HepG2 (cell line): ENCODE results near the gene SCAND1. TPM values are rescaled to one million over a fixed set of nuclear protein-coding genes. Genes with fewer than 3 reads are reported as not detected.

Source experiments
- ARID5B ChIP-seq: IDR thresholded peaks from 2 replicates; pipeline ENCODE4 v1.4.0; 2020; ENCODE audit warnings: mild to moderate bottlenecking, missing genetic modification reagents
- ATF1 ChIP-seq: IDR thresholded peaks from 2 replicates; pipeline ENCODE4 v1.6.1; 2016; ENCODE audit warnings: mild to moderate bottlenecking, control low read depth
- CENPBD1 ChIP-seq: sonication (generic); formaldehyde crosslinking; IDR thresholded peaks from 2 replicates; pipeline ENCODE4 v1.8.0; 2022; ENCODE audit warnings: missing genetic modification reagents, low read depth, mild to moderate bottlenecking, borderline replicate concordance
- DNMT3B ChIP-seq: conservative IDR thresholded peaks from 2 replicates; pipeline ENCODE4 v1.6.1; 2016; ENCODE audit warnings: missing biosample characterization, control low read depth
- FOSL2 ChIP-seq: sonication (generic); formaldehyde crosslinking; IDR thresholded peaks from 2 replicates; pipeline ENCODE4 v1.4.0; 2020; ENCODE audit warnings: missing genetic modification reagents
- KDM2A ChIP-seq: sonication (generic); formaldehyde crosslinking; IDR thresholded peaks from 2 replicates; pipeline ENCODE4 v1.4.0; 2020; ENCODE audit warnings: low read depth, missing genetic modification reagents, borderline replicate concordance
- KLF11 ChIP-seq: IDR thresholded peaks from 2 replicates; pipeline ENCODE4 v1.6.1; 2016; ENCODE audit warnings: missing compliant biosample characterization
- KLF16 ChIP-seq, 2 experiments: sonication (generic) in 1 of 2; formaldehyde crosslinking in 1 of 2; IDR thresholded peaks; 2 replicates each; pipeline versions ENCODE4 v1.6.1 to v1.8.0; 2016 to 2023; ENCODE audit warnings: missing genetic modification reagents in 2 of 2, missing compliant biosample characterization in 1 of 2
- MLLT10 ChIP-seq: sonication (generic); formaldehyde crosslinking; IDR thresholded peaks from 2 replicates; pipeline ENCODE4 v1.4.0; 2020; ENCODE audit warnings: missing genetic modification reagents
- NFATC3 ChIP-seq: sonication (generic); formaldehyde crosslinking; IDR thresholded peaks from 2 replicates; pipeline ENCODE4 v1.5.1; 2020; ENCODE audit warnings: mild to moderate bottlenecking, missing genetic modification reagents
- PHB2 ChIP-seq: fragments of 450-650 bp; IDR thresholded peaks from 2 replicates; pipeline ENCODE4 v1.6.1; 2018; ENCODE audit not compliant: partially characterized antibody
- PLSCR1 ChIP-seq: sonication (generic); formaldehyde crosslinking; IDR thresholded peaks from 2 replicates; pipeline ENCODE4 v1.5.0; 2020; ENCODE audit warnings: missing genetic modification reagents, mild to moderate bottlenecking, borderline replicate concordance
- RELA ChIP-seq: sonication (generic); formaldehyde crosslinking; IDR thresholded peaks from 2 replicates; pipeline ENCODE4 v1.4.0; 2020; ENCODE audit warnings: missing genetic modification reagents
- SAFB2 ChIP-seq: sonication (generic); formaldehyde crosslinking; IDR thresholded peaks from 2 replicates; pipeline ENCODE4 v1.5.1; 2020; ENCODE audit warnings: missing genetic modification reagents, low read depth, mild to moderate bottlenecking, borderline replicate concordance
- SALL1 ChIP-seq: sonication (generic); formaldehyde crosslinking; IDR thresholded peaks from 2 replicates; pipeline ENCODE4 v1.8.0; 2022; ENCODE audit warnings: mild to moderate bottlenecking, missing genetic modification reagents
- ZC3H4 ChIP-seq: sonication (generic); formaldehyde crosslinking; IDR thresholded peaks from 2 replicates; pipeline ENCODE4 v1.4.0; 2020; ENCODE audit warnings: missing genetic modification reagents, borderline replicate concordance
- ZFP36 ChIP-seq: fragments of 150-350 bp; IDR thresholded peaks from 2 replicates; pipeline ENCODE4 v1.6.1; 2018; ENCODE audit warnings: borderline replicate concordance, low read length, low read depth; ENCODE audit not compliant: partially characterized antibody
- ZFP37 ChIP-seq: sonication (generic); formaldehyde crosslinking; IDR thresholded peaks from 2 replicates; pipeline ENCODE4 v1.4.0; 2020; ENCODE audit warnings: missing genetic modification reagents, borderline replicate concordance
- ZMYM4 ChIP-seq: sonication (generic); formaldehyde crosslinking; IDR thresholded peaks from 2 replicates; pipeline ENCODE4 v1.8.1; 2023; ENCODE audit warnings: mild to moderate bottlenecking, missing genetic modification reagents
- ZNF10 ChIP-seq: sonication (generic); formaldehyde crosslinking; IDR thresholded peaks from 2 replicates; pipeline ENCODE4 v1.4.0; 2020; ENCODE audit warnings: mild to moderate bottlenecking, low read depth, missing genetic modification reagents, borderline replicate concordance
- ZNF331 ChIP-seq: sonication (generic); formaldehyde crosslinking; IDR thresholded peaks from 2 replicates; pipeline ENCODE4 v1.4.0; 2020; ENCODE audit warnings: missing genetic modification reagents
- ZNF354B ChIP-seq: sonication (generic); formaldehyde crosslinking; IDR thresholded peaks from 2 replicates; pipeline ENCODE4 v1.8.0; 2022; ENCODE audit warnings: mild to moderate bottlenecking, missing genetic modification reagents
- ZNF549 ChIP-seq: sonication (generic); formaldehyde crosslinking; IDR thresholded peaks from 2 replicates; pipeline ENCODE4 v1.5.0; 2020; ENCODE audit warnings: missing genetic modification reagents
- ZNF672 ChIP-seq: sonication (generic); formaldehyde crosslinking; IDR thresholded peaks from 2 replicates; pipeline ENCODE4 v1.8.1; 2022; ENCODE audit warnings: missing genetic modification reagents
- ZNF768 ChIP-seq: sonication (generic); formaldehyde crosslinking; IDR thresholded peaks from 2 replicates; pipeline ENCODE4 v1.4.0; 2020; ENCODE audit warnings: missing genetic modification reagents
- ZNF784 ChIP-seq: sonication (generic); formaldehyde crosslinking; IDR thresholded peaks from 2 replicates; pipeline ENCODE4 v1.5.1; 2020; ENCODE audit warnings: missing genetic modification reagents, mild to moderate bottlenecking, borderline replicate concordance
- ZSCAN25 ChIP-seq: sonication (generic); formaldehyde crosslinking; IDR thresholded peaks from 2 replicates; pipeline ENCODE4 v1.8.0; 2022; ENCODE audit warnings: mild to moderate bottlenecking, missing genetic modification reagents
- polyA plus RNA-seq, 8 experiments: library from polyadenylated mRNA; depleted of rRNA in 3 of 8; stranded (reverse) in 7 of 8; unstranded in 1 of 8; fragments of >200 nt; fragmentation: Illumina TruSeq in 4 of 8; extraction: Trizol in 4 of 8; gene quantifications; 2 replicates each; pipeline versions ENCODE4 v1.2.1 to v1.2.3, GENCODE V29; 2011 to 2016; ENCODE audit warnings: low read depth in 4 of 8, missing spikeins in 1 of 8, mixed read lengths in 1 of 8; ENCODE audit not compliant: insufficient read depth in 1 of 8
- total RNA-seq, 5 experiments: library from RNA; depleted of rRNA; stranded (reverse); fragments of >200 nt; fragmentation: Illumina TruSeq; extraction: Trizol; gene quantifications; 2 replicates each; pipeline ENCODE4 v1.2.3, GENCODE V29; 2016; ENCODE audit warnings: low read depth in 1 of 5

The SCAND1 gene
- total and polyA plus RNA-seq, 2 of the 13 experiments (the other 11 are each of a cell fraction or from before 2014, with no cell fraction given) = 19.3 to 109 TPM

- no peak for TF ChIP-seq CENPBD1 (CRISPR knock-in tag)
- no peak for TF ChIP-seq ATF1 (CRISPR knock-in tag)
- no peak for TF ChIP-seq RELA (CRISPR knock-in tag)
- no peak for TF ChIP-seq PHB2
- TF ChIP-seq ZFP36 = no peak
- peak; percentile 85 for TF ChIP-seq ZNF768
- TF ChIP-seq ZMYM4 = peak; percentile 32; the same call in 1 of the 2 replicates
- TF ChIP-seq MLLT10 = no peak
- TF ChIP-seq ZNF672 (CRISPR knock-in tag) = no peak
- TF ChIP-seq NFATC3 = 0 out of 2 replicates have a peak, but pooled peaks have one; percentile 66
- TF ChIP-seq KLF16 (CRISPR knock-in tag; IDR thresholded peaks at IDR 0.05) = peak in 1 of 2 experiments; percentile 81; a peak in 1 of 4 replicates
- no peak for TF ChIP-seq ZNF10 (CRISPR knock-in tag)
- TF ChIP-seq ZNF331 (CRISPR knock-in tag) = peak; percentile 70; the same call in 1 of the 2 replicates
- TF ChIP-seq PLSCR1 = no peak
- TF ChIP-seq KDM2A (CRISPR knock-in tag) = peak; percentile 81; the same call in 1 of the 2 replicates
- TF ChIP-seq ZNF354B (CRISPR knock-in tag) = no peak
- no peak for TF ChIP-seq SAFB2
- peak; percentile 40; the same call in 1 of the 2 replicates for TF ChIP-seq KLF11 (CRISPR knock-in tag)
- TF ChIP-seq SALL1 (CRISPR knock-in tag) = peak; percentile 78
- TF ChIP-seq ZNF784 (CRISPR knock-in tag) = 0 out of 2 replicates have a peak, but pooled peaks have one; percentile 37
- peak; percentile 54; the same call in 1 of the 2 replicates for TF ChIP-seq FOSL2 (CRISPR knock-in tag)
- no peak for TF ChIP-seq ZFP37 (CRISPR knock-in tag)
- peak; percentile 56; the same call in 1 of the 2 replicates for TF ChIP-seq ZSCAN25
- TF ChIP-seq ZC3H4 (CRISPR knock-in tag) = no peak
- no peak for TF ChIP-seq ZNF549 (CRISPR knock-in tag)
- TF ChIP-seq ARID5B (CRISPR knock-in tag) = peak; percentile 41; the same call in 1 of the 2 replicates
- TF ChIP-seq DNMT3B (CRISPR knock-in tag) = 0 out of 2 replicates have a peak, but pooled peaks have one; percentile 32
These were observed 40.7 kb upstream of the SCAND1 start (continued) for GRCh38 chr20:35994994-35995453.
